BLaER1 treated with 17β-estradiol and CSF1 and Interleukin-3, amounts not matched to agents 10 nM and 100 nM (cell line): ENCODE data around the gene SLC6A19.

Source experiments
- H3K27ac ChIP-seq, 11 experiments: shearing (Covaris generic); formaldehyde crosslinking; 2 replicates each; pipeline ENCODE4 v1.8.1; 2022
- H3K27me3 ChIP-seq, 11 experiments: shearing (Covaris generic); formaldehyde crosslinking; 2 replicates each; pipeline ENCODE4 v1.8.1; 2022
- H3K36me3 ChIP-seq, 11 experiments: shearing (Covaris generic); formaldehyde crosslinking; 2 replicates each; pipeline ENCODE4 v1.8.1; 2022
- H3K4me1 ChIP-seq, 10 experiments: shearing (Covaris generic); formaldehyde crosslinking; 2 replicates each; pipeline ENCODE4 v1.8.1; 2022
- H3K4me2 ChIP-seq, 11 experiments: shearing (Covaris generic); formaldehyde crosslinking; 2 replicates each; pipeline ENCODE4 v1.8.1; 2022
- H3K4me3 ChIP-seq, 10 experiments: shearing (Covaris generic); formaldehyde crosslinking; 2 replicates each; pipeline ENCODE4 v1.8.1; 2022
- H3K9ac ChIP-seq, 11 experiments: shearing (Covaris generic); formaldehyde crosslinking; 2 replicates each; pipeline ENCODE4 v1.8.1; 2022
- H3K9me3 ChIP-seq, 11 experiments: shearing (Covaris generic); formaldehyde crosslinking; replicated peaks in 1 of 11; 2 replicates each; pipeline ENCODE4 v1.8.1; 2022
- H4K20me1 ChIP-seq, 11 experiments: shearing (Covaris generic); formaldehyde crosslinking; 2 replicates each; pipeline ENCODE4 v1.8.1; 2022
- Cebpa-rat ChIP-seq, 11 experiments: shearing (Covaris generic); IDR thresholded peaks; 2 replicates each; pipeline ENCODE4 v1.8.1; 2022

SLC6A19 gene

GRCh38 chr5:1185629-1186350, 15.6 kb upstream of the SLC6A19 start:
- Histone ChIP-seq H3K4me1 (peaks cover 5 to 16% (median 7%) of the 10 kb centered on the region in 10 experiments; a peak in 14 of 20 replicates), H3K27me3 (peaks cover 0 to 23% (median 6%) of the 10 kb centered on the region in 11 experiments; a peak in 11 of 22 replicates), H3K36me3 (no peaks in the 10 kb centered on the region), H3K9me3 (no peaks in the 10 kb centered on the region), H3K27ac (no peak overlapping the region), H3K9ac (no peak overlapping the region), H4K20me1 (peaks cover 0 to 37% (median 0%) of the 10 kb centered on the region in 11 experiments; a peak in 5 of 22 replicates), H3K4me3 (no peak overlapping the region), H3K4me2 (no peak overlapping the region)
- no peak for TF ChIP-seq Cebpa-rat (IDR thresholded peaks at IDR 0.05)

GRCh38 chr5:1186351-1187233, 14.8 kb upstream of the SLC6A19 start:
- no peak overlapping the region for H3K27ac ChIP-seq

GRCh38 chr5:1187234-1187949, 14.0 kb upstream of the SLC6A19 start:
- Histone ChIP-seq H3K27ac (no peak overlapping the region), H3K9me3 (no peaks in the 10 kb centered on the region), H3K9ac (no peak overlapping the region), H3K27me3 (peaks cover 0 to 29% (median 10%) of the 10 kb centered on the region in 11 experiments; a peak in 12 of 22 replicates), H4K20me1 (peaks cover 0 to 32% (median 0%) of the 10 kb centered on the region in 11 experiments; a peak in 4 of 22 replicates), H3K4me1 (peaks cover 6 to 19% (median 9%) of the 10 kb centered on the region in 10 experiments; a peak in 14 of 20 replicates), H3K4me2 (no peak overlapping the region), H3K4me3 (no peak overlapping the region), H3K36me3 (no peaks in the 10 kb centered on the region)
- no peak for TF ChIP-seq Cebpa-rat (IDR thresholded peaks at IDR 0.05)

More at GRCh38 chr5:1186351-1187233, 14.8 kb upstream of the SLC6A19 start:
- no peak overlapping the region for H3K9ac ChIP-seq
- H3K4me1 ChIP-seq, result peaks cover 6 to 19% (median 9%) of the 10 kb centered on the region in 10 experiments; a peak in 14 of 20 replicates
- H4K20me1 ChIP-seq, result peaks cover 0 to 33% (median 0%) of the 10 kb centered on the region in 11 experiments; a peak in 4 of 22 replicates
- TF ChIP-seq Cebpa-rat (IDR thresholded peaks at IDR 0.05), result no peak
- no peak overlapping the region for H3K4me2 ChIP-seq
- H3K36me3 ChIP-seq, result no peaks in the 10 kb centered on the region
- peaks cover 0 to 25% (median 6%) of the 10 kb centered on the region in 11 experiments; a peak in 11 of 22 replicates for H3K27me3 ChIP-seq
- no peak overlapping the region for H3K4me3 ChIP-seq
- H3K9me3 ChIP-seq, result no peaks in the 10 kb centered on the region

GRCh38 chr5:1187950-1188334, 13.5 kb upstream of the SLC6A19 start:
- no peak overlapping the region for H3K4me2 ChIP-seq
- no peaks in the 10 kb centered on the region for H3K36me3 ChIP-seq
- H3K27ac ChIP-seq, result no peak overlapping the region
- TF ChIP-seq Cebpa-rat (IDR thresholded peaks at IDR 0.05), result no peak
- no peaks in the 10 kb centered on the region for H3K9me3 ChIP-seq
- H3K4me1 ChIP-seq, result peaks cover 6 to 19% (median 9%) of the 10 kb centered on the region in 10 experiments; a peak in 14 of 20 replicates
- H4K20me1 ChIP-seq, result peaks cover 0 to 26% (median 0%) of the 10 kb centered on the region in 11 experiments; a peak in 4 of 22 replicates
- H3K9ac ChIP-seq, result no peak overlapping the region
- peaks cover 0 to 26% (median 12%) of the 10 kb centered on the region in 11 experiments; a peak in 16 of 22 replicates for H3K27me3 ChIP-seq
- H3K4me3 ChIP-seq, result no peak overlapping the region

GRCh38 chr5:1188464-1188863, 12.9 kb upstream of the SLC6A19 start:
- Histone ChIP-seq H3K9ac (no peak overlapping the region), H4K20me1 (peaks cover 0 to 21% (median 0%) of the 10 kb centered on the region in 11 experiments; a peak in 3 of 22 replicates), H3K9me3 (no peaks in the 10 kb centered on the region), H3K4me2 (no peak overlapping the region), H3K4me3 (no peak overlapping the region), H3K27ac (no peak overlapping the region), H3K4me1 (peaks cover 6 to 18% (median 10%) of the 10 kb centered on the region in 10 experiments; a peak in 14 of 20 replicates), H3K27me3 (peaks cover 5 to 30% (median 17%) of the 10 kb centered on the region in 11 experiments; a peak in 19 of 22 replicates), H3K36me3 (no peaks in the 10 kb centered on the region)
- no peak for TF ChIP-seq Cebpa-rat (IDR thresholded peaks at IDR 0.05)

GRCh38 chr5:1189269-1189668, 12.1 kb upstream of the SLC6A19 start:
- no peak overlapping the region for H3K4me3 ChIP-seq
- H3K9ac ChIP-seq, result no peak overlapping the region
- no peak overlapping the region for H3K4me2 ChIP-seq
- H3K27ac ChIP-seq, result no peak overlapping the region
- no peaks in the 10 kb centered on the region for H3K9me3 ChIP-seq
- H4K20me1 ChIP-seq, result peaks cover 0 to 13% (median 0%) of the 10 kb centered on the region in 11 experiments; a peak in 3 of 22 replicates
- H3K36me3 ChIP-seq, result no peaks in the 10 kb centered on the region
- H3K4me1 ChIP-seq, result peaks cover 5 to 21% (median 12%) of the 10 kb centered on the region in 10 experiments; a peak in 14 of 20 replicates
- no peak for TF ChIP-seq Cebpa-rat (IDR thresholded peaks at IDR 0.05)
- H3K27me3 ChIP-seq, result peaks cover 9 to 38% (median 23%) of the 10 kb centered on the region in 11 experiments; a peak in 19 of 22 replicates

- H3K9me3 ChIP-seq, result no peaks in the 10 kb centered on the region
- peaks cover 5 to 21% (median 12%) of the 10 kb centered on the region in 10 experiments; a peak in 14 of 20 replicates for H3K4me1 ChIP-seq
- no peak; a peak in 1 of 22 replicates for TF ChIP-seq Cebpa-rat (IDR thresholded peaks at IDR 0.05)
- peak overlapping the region in 6 of 11 experiments; percentile 4 to 43 (median 19); a peak in 5 of 22 replicates for H3K4me2 ChIP-seq
- no peaks in the 10 kb centered on the region for H3K36me3 ChIP-seq
- H3K27me3 ChIP-seq, result peaks cover 10 to 41% (median 27%) of the 10 kb centered on the region in 11 experiments; a peak in 19 of 22 replicates
- no peak overlapping the region for H3K9ac ChIP-seq
- no peak overlapping the region for H3K4me3 ChIP-seq
- peaks cover 0 to 12% (median 0%) of the 10 kb centered on the region in 11 experiments; a peak in 3 of 22 replicates for H4K20me1 ChIP-seq
- no peak overlapping the region for H3K27ac ChIP-seq
Measured at GRCh38 chr5:1190278-1190677, 11.1 kb upstream of the SLC6A19 start.

- H3K9me3 ChIP-seq, result no peaks in the 10 kb centered on the region
- H4K20me1 ChIP-seq, result peaks cover 0 to 16% (median 0%) of the 10 kb centered on the region in 11 experiments; a peak in 3 of 22 replicates
- no peak for TF ChIP-seq Cebpa-rat (IDR thresholded peaks at IDR 0.05)
- H3K27ac ChIP-seq, result no peak overlapping the region
- no peaks in the 10 kb centered on the region for H3K36me3 ChIP-seq
- no peak overlapping the region for H3K9ac ChIP-seq
- no peak overlapping the region for H3K4me3 ChIP-seq
- H3K27me3 ChIP-seq, result peaks cover 10 to 41% (median 27%) of the 10 kb centered on the region in 11 experiments; a peak in 19 of 22 replicates
- peak overlapping the region in 7 of 11 experiments; percentile 3 to 32 (median 19); a peak in 4 of 22 replicates for H3K4me2 ChIP-seq
- peaks cover 5 to 21% (median 12%) of the 10 kb centered on the region in 10 experiments; a peak in 14 of 20 replicates for H3K4me1 ChIP-seq
Measured at GRCh38 chr5:1190837-1191239, 10.6 kb upstream of the SLC6A19 start.
